HG03108 (cell line): ENCODE data around the gene ATP2B2.

Source experiments
- ATAC-seq: cut with Tn5 transposase; IDR thresholded peaks from one replicate; pipeline ENCODE4 v1.9.1; 2021; ENCODE audit warnings: moderate library complexity; ENCODE audit not compliant: unreplicated experiment

The ATP2B2 gene

DNA sequence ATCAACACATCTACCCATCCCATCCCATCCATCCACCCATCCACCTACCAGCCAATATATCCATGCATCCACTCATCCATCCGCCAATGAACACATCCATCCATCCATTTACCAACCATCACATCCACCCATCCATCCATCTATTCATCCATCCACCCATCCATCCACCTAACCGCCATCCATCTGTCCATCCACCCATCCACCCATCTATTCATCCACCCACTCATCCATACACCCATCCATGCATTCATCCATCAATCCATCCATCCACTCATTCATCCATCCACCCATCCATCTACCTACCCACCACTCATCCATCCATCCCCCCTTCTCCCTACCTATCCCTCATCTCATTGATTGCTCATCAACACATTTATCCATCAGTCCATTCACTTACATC is 136.9 kb downstream of the ATP2B2 start:
- no peak for ATAC-seq

DNA sequence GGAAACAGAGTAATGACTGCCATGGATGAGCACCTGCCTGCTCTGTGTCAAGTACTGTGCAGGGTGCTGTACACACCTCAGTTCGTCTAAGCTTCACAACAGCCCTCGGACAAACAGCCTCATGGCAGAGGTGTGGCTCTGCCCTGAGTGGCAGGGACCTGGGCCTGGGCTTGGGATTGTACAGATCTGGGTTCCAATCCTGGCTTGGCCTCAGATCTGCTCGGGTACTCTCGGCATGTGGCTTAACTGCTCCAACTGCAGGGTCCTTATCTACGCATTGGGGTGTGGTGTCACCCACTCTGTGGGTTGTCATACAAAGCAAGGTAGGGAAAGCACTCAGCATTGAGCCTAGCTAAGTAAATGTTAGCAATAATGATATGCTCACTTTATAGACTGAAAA is 137.9 kb downstream of the ATP2B2 start:
- no peak for ATAC-seq

DNA sequence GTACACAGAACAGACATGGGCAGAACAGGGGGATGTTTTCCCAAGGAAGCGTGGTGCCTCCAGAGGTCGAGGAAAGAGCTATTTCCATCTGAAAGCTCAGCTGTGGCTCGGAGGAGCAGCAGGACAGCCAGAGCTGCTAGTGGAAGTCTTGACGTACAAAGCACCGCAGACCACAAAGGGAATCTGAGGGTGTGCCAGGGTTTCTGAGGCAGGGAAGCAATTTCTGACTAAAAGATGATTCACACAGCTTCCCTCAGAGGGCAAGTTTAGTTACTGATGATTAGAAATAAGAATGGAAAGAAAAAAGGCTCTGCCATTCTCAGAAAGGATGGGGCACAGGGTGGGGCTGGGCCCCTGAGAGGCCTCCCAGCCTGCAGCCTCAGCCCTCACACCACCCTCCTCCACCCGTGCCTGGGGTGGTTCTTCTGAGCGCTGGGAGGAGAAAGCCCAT is 138.7 kb downstream of the ATP2B2 start:
- ATAC-seq, result no peak

DNA sequence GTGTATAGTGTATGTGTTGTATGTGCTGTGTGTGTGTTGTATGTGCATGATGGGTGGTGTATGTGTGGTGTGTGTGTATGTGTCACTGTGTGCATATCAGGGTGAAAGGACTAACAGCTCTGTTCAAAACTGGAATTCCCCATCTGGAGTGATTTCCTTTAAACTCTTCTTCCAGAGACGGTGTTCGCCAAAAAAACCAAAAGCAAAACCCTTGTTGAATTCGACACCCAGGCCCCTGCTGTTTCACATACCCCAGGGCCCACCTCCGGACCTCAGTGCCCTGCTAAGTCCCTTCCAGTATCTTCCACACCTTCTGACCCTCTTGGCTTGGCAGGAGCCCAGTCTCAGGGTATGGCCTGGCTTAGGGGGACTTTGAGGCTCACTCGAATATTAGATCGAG is 139.6 kb downstream of the ATP2B2 start:
- no peak for ATAC-seq

DNA sequence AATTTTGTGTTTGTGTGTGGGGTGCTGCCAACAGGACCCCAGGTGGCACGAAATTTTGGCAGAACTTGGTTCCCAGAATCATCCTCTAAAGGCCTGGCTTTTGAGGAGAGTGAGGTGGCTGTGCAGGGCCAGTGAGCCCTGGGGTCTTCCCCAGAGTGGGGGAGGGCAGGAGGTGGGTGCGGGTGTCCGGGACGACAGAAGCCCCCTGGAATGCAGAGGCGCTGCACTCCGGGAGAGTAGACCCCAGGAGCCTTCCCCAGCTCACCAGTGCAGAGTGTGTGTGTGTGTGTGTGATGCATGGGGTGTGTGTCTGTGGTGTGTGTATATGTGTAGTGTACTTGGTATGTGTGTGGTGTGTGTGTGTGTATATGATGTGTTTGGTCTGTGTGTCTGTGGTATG is 140.1 kb downstream of the ATP2B2 start:
- ATAC-seq, result no peak

DNA sequence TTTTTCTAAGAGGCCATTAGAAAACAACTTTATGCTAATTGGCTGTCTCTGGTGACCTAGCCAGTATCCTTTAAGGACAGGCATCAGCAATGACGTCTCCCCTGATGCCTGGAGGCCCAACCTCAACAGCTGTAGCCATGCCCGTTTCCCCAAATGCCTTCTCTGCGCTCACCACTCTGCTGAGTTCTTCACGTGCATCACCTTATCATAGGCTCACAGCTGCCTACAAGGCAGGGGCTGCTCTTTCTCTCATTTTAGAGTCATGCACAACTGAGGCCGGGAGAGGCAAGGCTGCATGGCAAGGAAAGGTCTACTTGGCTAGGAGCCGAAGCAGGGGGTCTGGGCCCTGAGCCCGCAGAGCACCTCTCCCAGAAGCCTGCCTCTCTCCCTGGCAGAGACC is 140.6 kb downstream of the ATP2B2 start:
- no peak for ATAC-seq

DNA sequence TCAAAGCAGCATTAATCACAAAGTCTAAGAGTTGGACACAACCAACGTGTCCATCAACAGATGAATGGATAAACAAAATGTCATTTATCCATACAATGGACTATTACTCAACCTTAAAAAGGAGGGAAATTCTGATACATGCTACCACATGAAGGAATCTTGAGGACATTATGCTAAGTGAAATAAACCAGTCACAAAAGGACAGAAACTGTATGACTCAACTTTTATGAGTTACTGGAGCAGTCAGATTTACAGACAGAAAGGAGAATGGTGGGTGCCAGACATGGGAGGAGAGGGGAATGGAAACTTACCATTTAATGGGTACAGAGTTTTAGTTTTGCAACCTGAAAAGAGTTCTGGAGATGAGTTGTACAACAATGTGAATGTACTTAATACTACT is 141.5 kb downstream of the ATP2B2 start:
- ATAC-seq, result no peak

DNA sequence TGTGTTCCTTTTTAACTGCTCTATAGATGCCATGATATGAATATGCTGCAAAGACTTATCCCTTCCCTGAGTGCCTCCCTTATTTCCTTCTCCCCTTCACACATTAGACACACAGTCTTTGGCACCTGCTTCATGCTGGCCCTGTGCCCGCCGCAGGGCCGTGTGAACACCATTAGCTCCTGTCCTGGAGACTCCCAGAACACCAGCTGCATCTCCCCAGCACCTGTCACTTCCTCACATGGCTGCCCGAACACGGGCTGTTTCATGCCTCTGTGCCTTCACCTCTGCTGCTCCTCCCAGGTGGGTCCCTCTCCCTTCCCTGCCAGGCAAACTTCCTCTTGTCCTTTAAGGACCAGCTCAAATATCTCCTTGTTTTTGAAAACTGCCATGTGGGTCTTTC is 144.0 kb downstream of the ATP2B2 start:
- no peak for ATAC-seq

DNA sequence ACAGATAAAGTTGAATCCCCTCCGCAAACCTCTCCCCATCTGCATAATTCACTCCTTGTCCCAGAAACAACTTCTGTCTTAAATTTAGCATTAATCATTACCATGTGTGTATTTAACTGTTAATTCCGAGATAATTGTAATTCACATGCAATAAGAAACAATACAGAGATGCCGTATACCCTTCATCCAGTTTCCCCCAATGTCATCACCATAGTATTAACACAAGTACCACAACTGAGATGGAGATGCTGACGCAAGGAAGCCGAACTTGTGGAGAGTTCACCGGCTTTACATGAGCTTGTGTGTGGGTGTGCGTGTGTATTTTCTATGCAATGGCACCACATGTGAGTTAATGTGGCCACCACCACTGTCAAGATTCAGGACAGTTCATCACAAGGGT is 144.9 kb downstream of the ATP2B2 start:
- no peak for ATAC-seq

DNA sequence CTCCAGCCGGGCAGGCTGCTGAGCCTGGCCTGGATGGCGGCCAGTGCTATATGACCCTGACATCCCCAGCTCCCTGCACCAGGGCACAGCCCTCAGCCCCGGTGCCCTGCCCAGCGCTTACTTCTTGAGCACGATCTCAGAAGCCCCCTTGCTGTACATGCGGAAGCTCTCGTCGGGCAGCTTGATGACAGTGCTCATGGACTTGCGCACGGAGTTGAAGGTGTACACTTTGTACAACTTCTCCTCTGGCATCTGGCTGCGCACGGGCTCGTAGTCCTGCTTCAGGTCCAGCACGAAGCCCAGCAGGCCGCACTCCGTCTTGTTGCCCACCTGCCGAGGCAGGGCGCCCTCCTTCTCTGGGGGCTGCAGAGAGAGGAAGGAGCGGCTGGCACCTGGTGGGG is 145.6 kb downstream of the ATP2B2 start:
- ATAC-seq, result no peak

DNA sequence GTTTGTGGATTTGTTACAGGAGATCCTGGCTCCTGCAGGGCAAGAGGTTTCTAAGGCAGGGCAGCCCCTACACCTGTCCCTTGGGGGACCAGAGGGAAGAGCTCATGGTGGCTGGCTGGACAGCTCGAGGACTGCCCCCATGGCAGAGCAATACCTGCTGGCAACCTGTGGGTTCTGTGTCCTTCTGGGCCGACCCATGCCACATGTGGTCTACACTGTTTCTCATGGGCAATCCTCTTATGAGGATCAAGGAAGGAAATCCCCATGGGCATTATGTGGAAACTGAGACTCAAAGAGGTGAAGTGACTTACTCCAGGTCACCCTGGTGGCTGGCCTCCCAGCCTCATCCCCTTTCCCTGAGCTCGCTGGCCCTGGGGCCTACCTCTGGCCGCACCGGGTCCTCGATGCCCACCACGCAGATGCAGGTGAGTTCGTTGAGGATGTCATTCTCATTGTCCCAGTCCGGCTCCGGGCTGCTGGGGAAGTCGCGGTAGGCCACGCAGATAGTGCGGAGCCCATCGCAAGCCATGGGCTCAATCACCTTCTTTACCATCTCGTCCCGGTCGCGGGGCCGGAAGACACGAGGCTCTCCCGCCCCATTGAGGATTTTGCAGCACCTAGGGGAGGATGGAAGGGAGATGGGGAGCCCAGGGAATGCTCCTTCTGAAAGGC is 146.9 kb downstream of the ATP2B2 start:
- no peak for ATAC-seq

DNA sequence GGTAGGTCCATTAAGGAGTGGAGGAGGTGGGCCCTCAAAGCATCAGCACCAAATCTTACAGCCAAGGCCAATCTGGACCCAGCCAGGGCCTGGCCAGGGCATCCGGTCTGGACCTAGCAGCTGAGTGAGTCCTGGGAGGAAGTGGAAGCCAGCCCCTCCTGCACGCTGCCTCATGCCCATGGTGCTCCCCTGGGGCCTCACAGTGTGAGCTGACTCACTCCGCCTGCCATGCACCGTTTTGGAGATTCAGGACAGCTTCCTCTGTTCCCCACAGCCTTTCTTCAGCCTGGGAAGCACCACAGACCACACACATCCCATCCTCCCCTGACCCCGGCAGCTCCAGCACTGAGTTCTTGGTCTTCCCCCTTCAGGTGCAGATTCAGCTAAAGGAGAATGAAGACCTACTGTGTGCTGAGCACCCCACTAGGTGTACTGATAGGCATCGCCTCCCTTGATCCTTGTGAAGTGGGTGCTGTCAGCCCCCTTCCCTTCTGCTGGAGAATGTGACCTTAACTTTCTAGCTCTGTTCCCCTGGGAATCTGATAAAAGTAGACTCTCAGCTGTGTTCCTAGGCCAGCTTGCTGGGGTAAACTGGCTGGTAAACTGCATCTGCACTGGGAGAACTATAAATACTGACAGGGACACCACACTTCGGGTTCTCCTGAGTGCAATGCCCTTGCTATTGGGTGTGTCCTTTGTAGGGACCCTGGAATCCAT is 147.6 kb downstream of the ATP2B2 start:
- ATAC-seq, result peak; percentile 79

DNA sequence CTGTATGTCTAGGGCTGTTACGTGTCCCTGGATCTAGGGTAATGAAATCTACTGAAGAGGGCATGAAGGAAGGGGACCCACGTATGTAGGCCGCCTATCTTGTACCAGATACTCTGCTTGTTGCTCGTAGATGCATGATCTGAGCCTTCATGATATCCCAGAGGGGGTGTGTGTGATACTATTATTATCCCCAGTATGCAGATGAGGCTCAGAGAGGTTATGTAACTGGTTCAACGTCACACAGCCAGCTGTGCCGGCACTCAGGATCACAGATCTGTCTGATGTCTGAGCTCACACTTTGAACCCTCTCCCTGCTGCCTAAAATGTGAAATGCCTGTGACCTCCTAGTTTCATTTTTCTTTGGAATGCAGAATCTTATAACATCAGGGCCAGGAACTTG is 148.3 kb downstream of the ATP2B2 start:
- ATAC-seq, result no peak

DNA sequence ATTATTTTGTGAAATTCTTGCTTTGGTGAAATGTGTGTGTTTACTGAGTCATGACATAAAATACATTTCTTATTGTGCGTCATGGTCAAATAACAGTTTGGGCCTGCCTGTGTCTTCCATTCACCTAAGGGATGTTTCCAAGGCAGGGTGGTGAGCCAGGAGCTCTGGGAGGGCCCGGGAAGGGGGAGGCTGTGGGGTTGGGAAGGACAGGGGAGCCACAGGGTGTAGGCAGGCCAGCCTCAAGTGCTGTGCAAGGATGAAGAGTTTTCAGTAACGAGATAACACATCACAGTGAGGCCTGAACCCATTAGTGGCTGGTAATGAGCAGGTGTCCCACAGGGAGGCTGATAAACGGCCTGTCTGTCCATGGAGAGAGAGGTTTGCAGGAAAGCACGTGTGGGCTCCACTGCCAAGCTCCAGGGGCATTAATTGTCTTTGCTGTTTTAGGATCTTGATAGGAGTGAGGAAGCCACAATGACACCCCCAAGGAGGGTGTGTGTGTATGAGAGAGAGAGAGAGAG is 148.9 kb downstream of the ATP2B2 start:
- ATAC-seq, result no peak

DNA sequence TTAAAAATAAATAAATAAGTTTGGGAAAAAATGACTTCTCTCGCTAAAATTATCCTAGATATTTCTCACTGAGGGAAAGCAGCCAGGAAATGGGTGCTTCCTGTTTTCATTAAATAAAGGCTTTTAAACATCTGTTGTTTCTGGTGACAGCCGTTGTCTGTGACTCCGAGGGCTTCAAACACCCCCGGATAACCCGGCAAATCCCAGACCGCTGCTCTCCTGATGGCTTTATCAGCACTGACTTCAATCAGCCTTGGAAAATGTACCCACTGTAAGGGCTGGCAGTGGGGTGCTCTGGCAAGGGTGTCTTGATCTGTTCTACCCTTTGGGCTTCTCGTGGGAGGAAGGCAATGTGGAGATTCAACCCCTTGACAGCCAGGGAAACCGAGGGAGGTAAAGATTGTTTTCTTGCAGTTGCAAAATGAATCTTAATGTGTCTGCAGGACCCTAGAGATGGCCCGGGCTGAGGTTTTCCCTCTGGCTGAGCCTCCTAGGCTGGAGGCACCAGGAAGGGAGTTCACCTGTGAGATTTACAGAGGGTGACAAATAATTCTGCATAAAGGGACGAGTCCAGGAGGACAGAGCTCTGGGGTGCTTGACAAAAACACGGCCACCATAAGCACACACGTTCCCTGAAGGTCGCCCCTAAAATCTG is 150.9 kb downstream of the ATP2B2 start:
- no peak for ATAC-seq

DNA sequence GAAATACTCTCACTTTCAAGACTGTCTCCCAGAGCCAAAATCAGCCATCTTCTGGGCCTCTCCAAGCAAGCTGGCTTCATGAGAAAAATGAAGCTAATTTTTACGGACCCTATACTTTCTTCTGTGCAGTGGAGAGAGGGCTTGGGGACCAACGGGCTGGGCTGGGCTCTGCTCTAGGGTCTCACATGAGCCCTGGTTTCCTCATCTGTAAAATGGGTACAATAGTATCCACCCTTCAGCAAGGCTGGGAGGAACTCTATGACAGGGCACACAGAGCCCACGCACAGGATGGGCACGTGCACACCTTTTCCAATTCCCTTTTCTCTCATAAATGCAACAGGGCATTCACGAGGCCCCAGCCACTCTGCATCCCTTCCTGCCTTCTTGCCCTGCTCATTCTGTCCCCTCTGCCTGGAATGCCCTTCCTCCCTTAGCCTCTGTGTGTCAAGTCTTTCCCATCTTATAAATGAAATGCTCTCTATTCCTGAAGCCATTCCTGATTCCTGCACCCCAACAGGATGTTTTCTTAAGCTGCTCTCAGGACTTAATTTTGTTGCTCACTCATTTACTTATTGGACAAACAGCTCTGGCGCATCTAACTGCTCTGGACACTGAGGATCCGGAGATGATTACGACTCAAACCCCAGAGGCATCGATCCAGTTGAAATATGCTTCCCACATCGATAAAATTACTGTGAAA is 151.6 kb downstream of the ATP2B2 start:
- no peak for ATAC-seq

DNA sequence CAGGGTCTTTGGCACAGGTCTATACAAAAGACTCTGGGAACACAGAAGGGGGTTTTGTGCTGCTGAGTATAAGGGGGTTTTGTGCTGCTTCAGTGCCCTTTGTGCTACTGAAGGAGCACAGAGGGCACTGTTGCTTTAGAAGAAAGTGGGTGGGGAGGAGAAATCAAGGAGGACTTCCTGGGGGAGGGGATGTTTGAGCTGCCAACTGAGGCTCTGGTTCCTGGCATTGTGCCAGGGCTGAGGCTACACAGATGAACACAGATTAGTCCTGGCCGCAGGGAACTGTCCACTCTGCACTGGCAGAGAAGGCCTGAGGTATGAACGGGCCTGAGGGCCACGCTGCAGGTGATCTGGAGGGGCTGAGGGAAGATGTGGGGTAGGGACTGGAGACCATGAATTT is 152.2 kb downstream of the ATP2B2 start:
- no peak for ATAC-seq

DNA sequence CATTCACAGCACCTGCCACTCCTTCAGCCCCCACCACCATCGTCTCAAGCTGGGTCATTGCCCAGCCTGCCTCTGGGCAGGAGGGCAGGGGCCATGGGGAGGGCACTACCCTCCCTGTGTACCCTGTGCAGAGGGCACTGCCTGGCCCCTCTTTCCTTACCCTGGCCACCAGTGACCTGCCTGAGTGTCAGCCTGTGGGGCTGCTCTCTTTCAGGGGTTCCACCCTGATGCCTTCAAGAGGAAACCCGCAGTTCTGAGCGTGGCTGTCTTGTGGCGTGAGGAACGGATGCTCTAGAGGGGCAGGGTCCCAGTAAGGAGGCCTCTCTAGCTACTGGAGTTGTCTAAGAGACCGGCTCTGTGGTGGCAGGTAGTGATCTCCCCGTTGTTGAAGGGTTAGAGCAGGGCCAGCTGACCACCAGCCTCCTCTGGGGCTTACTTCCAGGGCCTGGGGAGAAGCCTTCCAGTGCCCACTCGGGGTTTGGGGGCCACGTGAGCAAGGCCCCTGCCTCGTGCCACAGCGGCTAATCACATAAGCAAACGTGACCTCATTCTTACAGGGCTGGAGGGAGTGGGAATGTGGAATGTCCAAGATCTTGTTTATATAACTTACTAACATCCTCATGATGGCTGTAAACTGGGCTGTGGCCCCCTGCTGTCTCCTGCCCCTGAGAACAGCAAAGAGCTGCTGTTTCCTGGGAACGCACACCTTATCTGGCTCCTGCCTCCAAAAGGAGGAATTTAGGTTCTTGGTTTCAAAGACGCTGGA is 153.1 kb downstream of the ATP2B2 start:
- no peak for ATAC-seq

DNA sequence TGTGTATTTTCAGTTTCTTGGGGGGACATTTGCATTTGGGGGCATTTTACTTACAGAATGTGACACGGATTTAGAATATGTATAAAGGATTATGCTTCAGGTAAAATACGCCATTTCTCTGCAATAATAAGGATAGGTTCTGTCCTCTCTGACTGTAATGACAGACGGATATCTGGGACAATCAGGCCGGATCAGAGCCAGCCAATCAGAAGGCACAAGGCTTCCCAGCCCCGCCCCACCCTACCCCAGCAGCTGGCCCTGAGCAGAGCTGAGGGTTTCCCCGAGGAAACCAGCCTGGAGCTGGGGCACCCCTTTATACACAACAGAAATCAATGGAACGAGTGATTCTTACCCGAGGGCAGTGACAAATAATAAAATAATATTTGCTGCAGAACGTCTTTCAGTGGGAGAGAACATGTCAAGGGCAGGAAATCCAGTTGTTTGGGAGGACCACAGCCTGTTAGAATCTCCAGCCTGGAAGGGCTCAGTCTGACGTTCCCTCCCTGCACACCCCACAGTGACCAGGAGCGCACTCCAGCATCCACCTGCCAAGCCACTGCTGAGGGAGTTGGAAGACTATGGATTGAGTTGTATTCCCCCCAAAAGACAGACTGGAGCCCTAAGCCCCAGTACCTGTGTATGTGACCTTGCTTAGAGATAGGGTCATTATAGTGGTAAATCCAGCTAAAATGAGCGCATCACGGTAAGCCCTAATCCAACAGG is 154.2 kb downstream of the ATP2B2 start:
- ATAC-seq, result no peak
